Osteocyte (in vitro differentiated cells): ENCODE measurements around the gene RNF13. TPM values are rescaled to one million over a fixed set of nuclear protein-coding genes. Genes with fewer than 3 reads are reported as not detected.

ENCODE experiments used
- DNase-seq: peaks from one replicate; pipeline ENCODE4 v3.0.0; 2021; ENCODE audit warnings: mixed read lengths; ENCODE audit not compliant: unreplicated experiment; ENCODE audit errors: extremely low spot score
- H3K27ac Mint-ChIP-seq: one replicate; pipeline ENCODE4 v1.8.0; 2021; ENCODE audit warnings: mild to moderate bottlenecking, mixed read lengths; ENCODE audit not compliant: unreplicated experiment
- H3K27me3 Mint-ChIP-seq: one replicate; pipeline ENCODE4 v1.8.0; 2021; ENCODE audit warnings: mixed read lengths; ENCODE audit not compliant: unreplicated experiment
- H3K36me3 Mint-ChIP-seq: one replicate; pipeline ENCODE4 v1.8.0; 2021; ENCODE audit warnings: mixed read lengths; ENCODE audit not compliant: unreplicated experiment
- H3K4me1 Mint-ChIP-seq: one replicate; pipeline ENCODE4 v1.8.0; 2021; ENCODE audit warnings: mixed read lengths; ENCODE audit not compliant: unreplicated experiment
- H3K4me3 Mint-ChIP-seq: one replicate; pipeline ENCODE4 v1.8.0; 2021; ENCODE audit warnings: mild to moderate bottlenecking, moderate library complexity, mixed read lengths; ENCODE audit not compliant: unreplicated experiment
- H3K9me3 Mint-ChIP-seq: one replicate; pipeline ENCODE4 v1.8.0; 2021; ENCODE audit warnings: mixed read lengths; ENCODE audit not compliant: unreplicated experiment
- total RNA-seq: library from RNA; stranded (reverse); gene quantifications from 2 replicates; pipeline ENCODE4 v1.2.1, GENCODE V29; 2021
- TF ChIP-seq, protein P1 (sequence below): fragments of 200-600 bp; sonication (generic); IDR thresholded peaks from 2 replicates; pipeline ENCODE4 v1.5.0; 2021; ENCODE audit warnings: antibody characterized with exemption, mild to moderate bottlenecking, moderate library complexity

Gene RNF13
- total RNA-seq, 1 donor from 2014 or later, result 45.1 TPM

DNA sequence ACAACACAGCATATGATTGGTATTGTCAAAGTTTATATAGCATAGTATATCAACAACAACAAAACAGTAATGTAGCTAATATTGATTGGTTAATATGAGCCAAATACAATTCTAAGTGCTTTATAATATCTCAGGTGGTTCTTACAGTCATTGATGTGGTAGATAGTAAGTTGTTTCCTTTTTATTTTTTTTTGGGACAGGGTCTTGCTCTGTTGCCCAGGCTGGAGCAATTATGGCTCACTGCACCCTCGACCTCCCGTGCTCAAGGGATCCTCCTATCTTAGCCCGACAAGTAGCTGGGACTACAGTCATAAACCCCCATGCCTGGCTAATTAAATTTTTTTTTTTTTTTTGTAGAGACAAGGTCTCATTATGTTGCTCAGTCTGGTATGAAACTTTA is 2.7 kb downstream of the RNF13 start:
- peaks cover 29% of the 10 kb centered on the region for H3K4me1 Mint-ChIP-seq
- no peaks in the 10 kb centered on the region for H3K9me3 Mint-ChIP-seq
- H3K4me3 Mint-ChIP-seq, result no peak overlapping the region
- no peaks in the 10 kb centered on the region for H3K27me3 Mint-ChIP-seq
- DNase-seq, result no peak
- no peaks in the 10 kb centered on the region for H3K36me3 Mint-ChIP-seq
- H3K27ac Mint-ChIP-seq, result no peak overlapping the region
- TF ChIP-seq, protein P1, sequence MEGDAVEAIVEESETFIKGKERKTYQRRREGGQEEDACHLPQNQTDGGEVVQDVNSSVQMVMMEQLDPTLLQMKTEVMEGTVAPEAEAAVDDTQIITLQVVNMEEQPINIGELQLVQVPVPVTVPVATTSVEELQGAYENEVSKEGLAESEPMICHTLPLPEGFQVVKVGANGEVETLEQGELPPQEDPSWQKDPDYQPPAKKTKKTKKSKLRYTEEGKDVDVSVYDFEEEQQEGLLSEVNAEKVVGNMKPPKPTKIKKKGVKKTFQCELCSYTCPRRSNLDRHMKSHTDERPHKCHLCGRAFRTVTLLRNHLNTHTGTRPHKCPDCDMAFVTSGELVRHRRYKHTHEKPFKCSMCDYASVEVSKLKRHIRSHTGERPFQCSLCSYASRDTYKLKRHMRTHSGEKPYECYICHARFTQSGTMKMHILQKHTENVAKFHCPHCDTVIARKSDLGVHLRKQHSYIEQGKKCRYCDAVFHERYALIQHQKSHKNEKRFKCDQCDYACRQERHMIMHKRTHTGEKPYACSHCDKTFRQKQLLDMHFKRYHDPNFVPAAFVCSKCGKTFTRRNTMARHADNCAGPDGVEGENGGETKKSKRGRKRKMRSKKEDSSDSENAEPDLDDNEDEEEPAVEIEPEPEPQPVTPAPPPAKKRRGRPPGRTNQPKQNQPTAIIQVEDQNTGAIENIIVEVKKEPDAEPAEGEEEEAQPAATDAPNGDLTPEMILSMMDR, result no peak

DNA sequence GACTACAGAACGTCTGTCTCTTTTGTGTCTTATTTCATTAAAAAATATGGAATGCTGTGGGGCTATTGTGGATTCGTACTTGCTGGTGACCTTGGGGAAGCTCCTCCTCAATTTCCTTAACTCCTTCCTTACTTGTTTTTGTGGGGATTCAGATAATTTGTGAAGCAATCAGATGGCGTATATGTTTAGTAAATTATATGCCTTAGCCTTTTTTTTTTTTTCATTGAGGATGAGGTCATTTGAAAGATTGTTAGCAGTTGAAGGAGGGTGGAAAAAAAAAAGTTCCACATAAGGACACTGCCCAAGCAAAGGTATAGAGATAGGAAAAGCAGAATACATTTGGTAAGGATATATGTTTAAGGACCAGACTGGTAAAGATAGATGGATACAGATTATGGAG is 3.3 kb downstream of the RNF13 start:
- peaks cover under 1% of the 10 kb centered on the region for H3K9me3 Mint-ChIP-seq
- no peak for DNase-seq
- H3K36me3 Mint-ChIP-seq, result peaks cover under 1% of the 10 kb centered on the region
- H3K27ac Mint-ChIP-seq, result no peak overlapping the region
- H3K27me3 Mint-ChIP-seq, result no peaks in the 10 kb centered on the region
- no peak overlapping the region for H3K4me3 Mint-ChIP-seq
- TF ChIP-seq, protein P1, result no peak
- peaks cover 29% of the 10 kb centered on the region for H3K4me1 Mint-ChIP-seq

DNA sequence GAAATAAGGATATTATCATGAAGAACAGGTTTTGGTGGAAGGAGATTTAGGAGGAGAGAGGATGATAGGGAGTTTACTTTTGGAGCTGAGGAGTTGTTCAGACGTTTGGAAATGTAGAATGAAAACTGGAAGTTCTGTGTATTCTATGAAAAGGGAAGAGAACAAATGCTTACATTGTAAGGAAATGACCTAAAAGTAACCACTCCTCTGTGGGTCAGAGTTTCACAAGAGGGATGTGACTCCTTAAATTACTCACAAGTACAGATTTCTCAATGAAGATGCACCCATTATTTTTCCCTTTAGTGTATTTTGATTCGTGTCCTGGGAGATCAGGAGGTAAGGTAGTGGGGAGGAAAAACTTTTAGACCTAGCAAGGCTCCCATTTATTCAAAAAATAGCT is 4.0 kb downstream of the RNF13 start:
- Mint-ChIP-seq H3K4me1 (peaks cover 29% of the 10 kb centered on the region), H3K9me3 (peaks cover 7% of the 10 kb centered on the region), H3K36me3 (peaks cover 7% of the 10 kb centered on the region), H3K27ac (no peak overlapping the region), H3K4me3 (no peak overlapping the region), H3K27me3 (no peaks in the 10 kb centered on the region)
- DNase-seq, result no peak
- TF ChIP-seq, protein P1, result no peak

DNA sequence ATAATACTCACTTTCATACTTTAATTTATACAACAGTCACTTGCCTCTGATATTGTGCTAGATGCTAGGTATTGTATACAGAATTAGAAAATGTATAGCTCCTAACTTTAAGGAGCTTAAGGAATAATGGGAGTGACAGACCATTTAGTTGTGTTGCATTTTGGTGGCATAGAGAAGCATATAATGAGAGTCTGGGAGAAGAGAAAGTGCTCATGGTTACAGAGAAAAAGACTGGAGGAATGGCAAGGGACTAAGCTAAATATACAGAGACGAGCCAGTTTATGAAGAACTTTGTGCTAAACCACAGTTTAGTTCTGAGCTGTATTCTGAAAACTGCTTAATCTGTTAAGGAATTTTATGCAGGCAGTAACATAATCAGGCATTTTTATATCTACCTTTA is 6.4 kb downstream of the RNF13 start:
- Mint-ChIP-seq H3K4me3 (no peak overlapping the region), H3K27me3 (no peaks in the 10 kb centered on the region), H3K4me1 (peaks cover 18% of the 10 kb centered on the region), H3K9me3 (peaks cover 21% of the 10 kb centered on the region), H3K36me3 (peaks cover 11% of the 10 kb centered on the region), H3K27ac (no peak overlapping the region)
- DNase-seq, result no peak
- TF ChIP-seq, protein P1, result no peak

DNA sequence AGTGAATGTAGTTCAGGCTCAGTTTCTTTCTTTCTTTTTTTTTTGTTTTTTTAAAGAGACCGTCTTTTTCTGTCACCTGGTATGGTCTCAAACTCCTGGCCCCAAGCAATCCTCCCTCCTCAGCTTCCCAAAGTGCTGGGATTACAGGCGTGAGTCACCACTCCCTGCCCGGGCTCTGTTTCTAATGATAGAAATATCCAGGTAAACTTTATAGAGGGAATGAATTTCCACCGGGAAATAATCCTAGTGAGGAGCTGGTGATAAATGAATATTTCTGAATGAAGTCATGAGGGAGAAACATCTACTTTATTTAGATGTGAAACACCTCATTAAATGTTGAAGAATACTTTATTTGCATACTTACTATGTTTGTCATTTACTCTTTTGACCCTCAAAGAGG is 7.2 kb downstream of the RNF13 start:
- Mint-ChIP-seq H3K27ac (no peak overlapping the region), H3K9me3 (peaks cover 21% of the 10 kb centered on the region), H3K4me3 (no peak overlapping the region)

More for the DNA sequence above, 7.2 kb downstream of the RNF13 start:
- H3K4me1 Mint-ChIP-seq, result peaks cover 10% of the 10 kb centered on the region
- TF ChIP-seq, protein P1, result no peak
- H3K36me3 Mint-ChIP-seq, result peaks cover 11% of the 10 kb centered on the region
- DNase-seq, result no peak
- H3K27me3 Mint-ChIP-seq, result no peaks in the 10 kb centered on the region
